AG04450 (cell line): ENCODE results near the gene PVRIG. TPM values are rescaled to one million over a fixed set of nuclear protein-coding genes. Genes with fewer than 3 reads are reported as not detected.
"Not testable (repeated sequence)": the region's sequence is repeated elsewhere in the genome, so short reads cannot be mapped to it uniquely, and the experiment has no call there.

Experiments used
- CTCF ChIA-PET: fragments of 300-600, 350-600 bp; formaldehyde crosslinking; extraction: SDS; loops from one replicate; lab custom pipeline; 2022; ENCODE audit warnings: antibody characterized with exemption, inconsistent platforms; lab: Charles Lee
- POLR2A ChIA-PET: fragments of 350-600 bp; formaldehyde crosslinking; extraction: SDS; loops from one replicate; lab custom pipeline; 2021; ENCODE audit warnings: antibody characterized with exemption, inconsistent platforms; lab: Yijun Ruan, JAX
- DNase-seq: peaks from one replicate; pipeline ENCODE4 v3.0.0-alpha.2; 2011; ENCODE audit warnings: low read depth, low spot score
- H3K27ac ChIP-seq: one replicate; pipeline ENCODE4 v1.5.1; 2012; ENCODE audit warnings: low read depth, low read length, control low read depth
- H3K27me3 ChIP-seq: one replicate; pipeline ENCODE4 v1.6.0; 2012; ENCODE audit warnings: low read length; ENCODE audit not compliant: control insufficient read depth, insufficient read depth
- H3K4me3 ChIP-seq: 2 replicates; pipeline ENCODE4 v1.5.1; 2011; ENCODE audit warnings: mild to moderate bottlenecking, low read depth, low read length, control low read depth
- H3K9me3 ChIP-seq: 2 replicates; pipeline ENCODE4 v1.5.1; 2012; ENCODE audit warnings: low read length; ENCODE audit not compliant: control insufficient read depth, insufficient read depth
- CTCF ChIP-seq: IDR thresholded peaks from 2 replicates; pipeline ENCODE4 v1.5.1; 2011; ENCODE audit warnings: low read depth, low read length, control low read depth, inconsistent platforms
- polyA plus RNA-seq: library from polyadenylated mRNA; depleted of rRNA; stranded (reverse); fragments of >200 nt; gene quantifications from 2 replicates; pipeline ENCODE4 v1.2.3, GENCODE V29; 2011; rRNA removed

PVRIG gene
- polyA plus RNA-seq, 1 experiment = not detected

GRCh38 chr7:100266576-100267354 lies 47.0 kb downstream of the PVRIG start:
- ChIA-PET POLR2A (no interaction called here), CTCF (no interaction called here)
- H3K9me3 ChIP-seq = no peaks in the 10 kb centered on the region
- no peaks in the 10 kb centered on the region for H3K27me3 ChIP-seq
- no peak for DNase-seq
- H3K4me3 ChIP-seq = no peak overlapping the region
- H3K27ac ChIP-seq = no peak overlapping the region
- no peak for TF ChIP-seq CTCF

GRCh38 chr7:100267648-100268047 lies 47.9 kb downstream of the PVRIG start:
- Histone ChIP-seq H3K27ac (no peak overlapping the region), H3K4me3 (no peak overlapping the region), H3K27me3 (no peaks in the 10 kb centered on the region), H3K9me3 (no peaks in the 10 kb centered on the region)
- POLR2A ChIA-PET = no interaction called here
- TF ChIP-seq CTCF = no peak
- DNase-seq = no peak
- CTCF ChIA-PET = interaction anchor here (0.7 kb wide), 2 partner anchors 136 to 139 kb away, joined by 3 read pairs; no protein-coding TSS in a partner anchor

- POLR2A ChIA-PET = not testable (repeated sequence)
- CTCF ChIA-PET = interaction anchor here (0.6 kb wide), 2 partner anchors 86 to 137 kb away, joined by 3 read pairs; no protein-coding TSS in a partner anchor
Observed at GRCh38 chr7:100268882-100269281, 49.1 kb downstream of the PVRIG start.

GRCh38 chr7:100269306-100270045 lies 49.7 kb downstream of the PVRIG start:
- H3K27me3 ChIP-seq, H3K4me3 ChIP-seq, DNase-seq, H3K27ac ChIP-seq, H3K9me3 ChIP-seq, POLR2A ChIA-PET: not testable (repeated sequence)
- CTCF ChIA-PET = interaction anchor here (0.6 kb wide), 1 partner anchor 86 kb away, joined by 3 read pairs; no protein-coding TSS in a partner anchor

More at GRCh38 chr7:100268882-100269281, 49.1 kb downstream of the PVRIG start:
- H3K9me3 ChIP-seq, H3K4me3 ChIP-seq, H3K27ac ChIP-seq, DNase-seq, H3K27me3 ChIP-seq: not testable (repeated sequence)

GRCh38 chr7:100270046-100270918 lies 50.5 kb downstream of the PVRIG start:
- H3K27ac ChIP-seq, CTCF ChIA-PET, H3K9me3 ChIP-seq, H3K27me3 ChIP-seq, POLR2A ChIA-PET, DNase-seq: not testable (repeated sequence)
- H3K4me3 ChIP-seq = peak overlapping the region; percentile 69

Other genes with a start within 250 kb of the PVRIG start
- gene AZGP1, start 243.9 kb upstream of the PVRIG start, polyA plus RNA-seq = not detected in 2 replicates
- gene ZKSCAN1, start 204.4 kb upstream of the PVRIG start, polyA plus RNA-seq = 36.8 and 42.7 TPM in 2 replicates
- 13.9 and 15.2 TPM in 2 replicates for gene ZSCAN21, start 170.2 kb upstream of the PVRIG start, polyA plus RNA-seq
- gene ZNF3, start 138.2 kb upstream of the PVRIG start, polyA plus RNA-seq = 35.3 and 37.0 TPM in 2 replicates
- gene COPS6, start 131.0 kb upstream of the PVRIG start, polyA plus RNA-seq = 265 and 308 TPM in 2 replicates
- 39.5 and 44.2 TPM in 2 replicates for gene MCM7, start 118.6 kb upstream of the PVRIG start, polyA plus RNA-seq
- 25.4 and 26.1 TPM in 2 replicates for gene AP4M1, start 118.3 kb upstream of the PVRIG start, polyA plus RNA-seq
- 28.2 and 31.2 TPM in 2 replicates for gene TAF6, start 100.6 kb upstream of the PVRIG start, polyA plus RNA-seq
- gene CNPY4, start 100.3 kb upstream of the PVRIG start, polyA plus RNA-seq = 26.3 and 29.7 TPM in 2 replicates
- gene MBLAC1, start 93.0 kb upstream of the PVRIG start, polyA plus RNA-seq = 0.55 and 0.56 TPM in 2 replicates
- 122 and 160 TPM in 2 replicates for gene LAMTOR4, start 71.0 kb upstream of the PVRIG start, polyA plus RNA-seq
- 3.5 and 6.2 TPM in 2 replicates for gene TRAPPC14, start 61.2 kb upstream of the PVRIG start, polyA plus RNA-seq
- gene GAL3ST4, start 51.3 kb upstream of the PVRIG start, polyA plus RNA-seq = 14.4 and 16.0 TPM in 2 replicates
- 2.6 TPM in 2 replicates for gene GPC2, start 42.6 kb upstream of the PVRIG start, polyA plus RNA-seq
- 0.15 and 0.22 TPM in 2 replicates for gene STAG3, start 42.0 kb upstream of the PVRIG start, polyA plus RNA-seq
- gene SPDYE3, start 87.8 kb downstream of the PVRIG start, polyA plus RNA-seq = not detected in 2 replicates
- gene PILRB, start 138.2 kb downstream of the PVRIG start, polyA plus RNA-seq = 6.6 and 7.0 TPM in 2 replicates
- 0.30 and 0.37 TPM in 2 replicates for gene PILRA, start 153.5 kb downstream of the PVRIG start, polyA plus RNA-seq
- 0.89 and 1.5 TPM in 2 replicates for gene ZCWPW1, start 208.8 kb downstream of the PVRIG start, polyA plus RNA-seq
- 9.1 and 10.1 TPM in 2 replicates for gene MEPCE, start 209.9 kb downstream of the PVRIG start, polyA plus RNA-seq
- 7.5 and 11.8 TPM in 2 replicates for gene PPP1R35, start 216.5 kb downstream of the PVRIG start, polyA plus RNA-seq
- gene SPACDR, start 244.3 kb downstream of the PVRIG start, polyA plus RNA-seq = 0.76 and 1.3 TPM in 2 replicates